SK-MEL-5 (cell line): ENCODE data around the gene CEBPB. TPM values are rescaled to one million over a fixed set of nuclear protein-coding genes. Genes with fewer than 3 reads are reported as not detected.

Source experiments
- DNase-seq: peaks from one replicate; pipeline ENCODE4 v3.0.0-alpha.2; 2016; ENCODE audit warnings: low read depth, low spot score
- in situ Hi-C: cut with HindIII; loops from 2 replicates; pipeline ENCODE4 v1.10.0; 2016; ENCODE audit warnings: low sequenced_read_pairs, high pct_unique_total_duplicates, low pct_unique_long_range_greater_than_20kb
- total RNA-seq: library from RNA; depleted of rRNA; stranded (reverse); fragments of >200 nt; shearing (Covaris generic); gene quantifications from 2 replicates; pipeline ENCODE4 v1.2.3, GENCODE V29; 2014; rRNA removed

The CEBPB gene
- total RNA-seq, 1 experiment from 2014 or later, result 69.6 TPM

- in situ Hi-C loops, result no loop called here
- no peak for DNase-seq
Measured at GRCh38 chr20:50232651-50233324, 42.2 kb downstream of the CEBPB start.

- in situ Hi-C loops, result no loop called here
- no peak for DNase-seq
Measured at GRCh38 chr20:50233325-50234212, 42.9 kb downstream of the CEBPB start.

DNA sequence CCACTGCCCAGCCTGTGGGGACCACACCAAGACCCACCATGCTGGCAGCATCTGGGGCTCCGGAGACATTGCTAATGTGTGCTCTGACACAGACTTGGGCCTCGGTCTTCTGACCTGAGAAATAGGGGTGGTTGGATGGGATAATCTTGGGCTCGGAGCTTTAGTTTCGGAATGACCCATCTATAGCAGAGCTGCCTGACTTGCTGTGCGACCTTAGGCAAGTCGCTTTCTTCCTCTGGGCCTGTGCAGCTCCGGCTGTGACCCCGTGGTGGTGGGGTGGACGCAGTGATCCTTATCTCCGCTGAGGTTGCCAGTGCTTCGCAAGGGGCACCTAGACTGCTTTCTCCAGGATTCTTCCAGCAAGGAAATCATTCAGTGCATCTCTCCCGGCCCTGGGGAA lies 43.7 kb downstream of the CEBPB start:
- in situ Hi-C loops, result no loop called here
- DNase-seq, result no peak

GRCh38 chr20:50237349-50237748 lies 46.7 kb downstream of the CEBPB start:
- peak; percentile 87 for DNase-seq
- in situ Hi-C loops, result no loop called here

- DNase-seq, result no peak
- in situ Hi-C loops, result no loop called here
Measured at GRCh38 chr20:50238081-50238800, 47.6 kb downstream of the CEBPB start.

DNA sequence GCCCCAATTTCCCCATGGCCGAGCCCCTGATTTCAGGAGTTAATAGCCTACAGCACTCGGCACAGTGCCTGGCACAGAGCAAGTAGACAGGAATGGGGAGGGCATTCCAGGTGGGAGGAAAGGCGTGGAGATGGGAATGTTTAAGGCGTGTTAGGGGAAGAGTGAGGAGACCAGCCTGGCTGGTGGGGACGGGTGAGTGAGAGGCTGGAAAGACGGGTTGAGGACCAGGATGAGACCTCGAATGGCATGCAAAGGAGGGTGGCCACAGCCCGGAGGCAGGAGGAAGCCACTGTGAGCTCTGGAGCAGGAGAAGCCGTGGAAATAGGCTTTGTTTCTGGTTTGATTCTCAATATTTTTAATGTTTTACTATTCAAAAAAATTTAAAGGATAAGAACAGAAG lies 49.5 kb downstream of the CEBPB start:
- in situ Hi-C loops, result no loop called here
- DNase-seq, result no peak

DNA sequence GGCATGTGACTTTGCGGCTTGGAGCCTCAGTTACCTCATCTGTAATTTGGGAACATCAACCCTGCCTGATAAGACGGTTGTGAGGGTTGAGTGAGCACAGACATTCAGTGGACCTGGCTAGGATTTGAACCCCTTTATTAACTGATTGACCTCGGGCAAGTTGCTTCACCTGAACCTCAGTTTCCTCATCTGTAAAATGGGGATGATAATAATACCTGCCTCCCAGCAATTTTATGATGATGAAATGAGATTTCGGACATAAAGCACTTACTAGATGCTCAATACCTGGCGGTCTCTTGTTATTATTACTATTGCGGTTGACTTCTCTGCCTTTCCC lies 51.5 kb downstream of the CEBPB start:
- in situ Hi-C loops, result no loop called here

More for the DNA sequence above, 51.5 kb downstream of the CEBPB start:
- DNase-seq, result no peak

Other genes starting within 250 kb of the CEBPB start
- gene SNAI1, start 207.8 kb upstream of the CEBPB start, total RNA-seq, result 0.13 and 0.40 TPM in 2 replicates
- 53.1 and 66.6 TPM in 2 replicates for gene UBE2V1, start 77.7 kb upstream of the CEBPB start, total RNA-seq
- gene PEDS1, start 37.1 kb upstream of the CEBPB start, total RNA-seq, result 38.6 and 41.1 TPM in 2 replicates